ENCODE data around the gene TMOD1.

DNA sequence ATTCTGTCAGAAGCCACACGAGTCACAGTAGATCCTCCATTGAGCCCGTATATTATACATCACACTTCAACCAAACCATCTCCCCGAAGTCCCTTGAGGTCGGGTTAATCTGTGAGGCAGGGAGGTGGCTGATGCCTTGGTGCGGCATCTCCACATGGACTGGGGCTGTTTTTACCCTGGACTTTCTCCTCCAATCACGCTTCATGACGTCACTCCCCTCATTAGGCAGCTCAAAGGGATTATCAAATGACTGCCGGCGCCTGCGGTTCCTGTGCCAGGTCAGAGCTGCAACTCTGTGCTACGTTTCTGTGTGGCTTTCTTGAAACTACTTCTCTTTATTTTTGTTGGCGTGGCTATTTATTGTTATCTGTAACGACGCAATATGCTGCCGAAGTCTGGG, 53.7 kb downstream of the TMOD1 start:
- no peak for TF ChIP-seq TAF1 (IDR thresholded peaks at IDR 0.05; ENCODE audit: borderline replicate concordance, low read depth, low read length)
- TF ChIP-seq CTCF (IDR thresholded peaks at IDR 0.05), result no peak
- TF ChIP-seq MEF2A (IDR thresholded peaks at IDR 0.05; ENCODE audit: borderline replicate concordance, low read depth), result no peak
